CD4-positive, alpha-beta T cell treated with Interleukin-21 for 1 hour (primary cell): ENCODE data around the gene ESPN.
"Not testable (repeated sequence)": the region's sequence is repeated elsewhere in the genome, so short reads cannot be mapped to it uniquely, and the experiment has no call there.

Experiments
- DNase-seq: peaks from one replicate; pipeline ENCODE4 v3.0.0-alpha.2; 2020

The ESPN gene

GRCh38 chr1:6486433-6487011, 61.9 kb downstream of the ESPN start:
- DNase-seq: peak; percentile 84

- DNase-seq: no peak
Measured at GRCh38 chr1:6487804-6488484, 63.4 kb downstream of the ESPN start.

GRCh38 chr1:6488602-6489382, 64.2 kb downstream of the ESPN start:
- DNase-seq: no peak

GRCh38 chr1:6489383-6489765, 64.8 kb downstream of the ESPN start:
- DNase-seq: no peak

- DNase-seq: peak; percentile 81
Measured at GRCh38 chr1:6489799-6490180, 65.2 kb downstream of the ESPN start.

DNA sequence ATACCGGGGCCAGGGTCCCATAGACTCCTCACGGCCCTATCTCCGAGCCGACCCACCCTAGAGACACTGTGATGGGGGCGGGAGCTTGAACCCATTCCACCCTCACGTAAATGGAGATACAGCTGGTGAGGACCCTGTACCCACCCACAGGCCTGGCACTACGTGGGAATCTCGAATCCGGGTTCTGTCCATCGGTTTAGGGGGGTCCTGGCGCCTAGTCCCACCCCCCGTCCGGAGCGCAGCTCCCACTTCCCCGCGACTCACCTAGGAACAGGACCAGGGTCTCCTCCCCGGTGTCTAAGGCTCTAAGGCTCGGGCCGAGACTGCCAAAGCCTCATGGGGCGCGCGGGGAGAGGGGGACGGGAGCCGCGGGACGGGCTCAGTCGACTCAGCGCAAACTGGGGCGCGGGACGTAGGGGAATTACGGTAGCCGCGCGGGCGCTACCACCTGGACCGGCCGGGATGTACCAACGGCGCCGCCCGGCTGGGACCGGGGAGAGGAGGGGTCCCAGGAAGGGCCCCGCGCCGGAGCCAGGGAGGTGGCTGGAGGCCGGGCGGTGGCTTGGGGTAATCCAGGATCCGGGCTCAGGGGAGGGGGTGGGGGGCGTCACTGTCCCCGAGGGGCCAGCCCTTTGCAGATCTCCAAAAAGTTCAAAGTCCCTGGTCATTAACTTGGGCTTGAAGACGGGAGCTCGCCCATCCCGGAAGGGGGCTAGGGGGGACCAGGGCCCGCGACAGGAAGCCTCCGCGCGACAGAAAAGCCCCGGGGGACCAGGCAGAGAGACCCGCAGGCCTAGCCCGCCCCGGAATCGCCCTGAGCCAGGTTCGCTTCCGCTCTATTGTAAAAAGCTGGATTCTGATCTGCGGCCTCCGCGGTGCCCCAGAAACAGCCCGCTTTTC, 65.9 kb downstream of the ESPN start:
- peak; percentile 57 for DNase-seq

DNA sequence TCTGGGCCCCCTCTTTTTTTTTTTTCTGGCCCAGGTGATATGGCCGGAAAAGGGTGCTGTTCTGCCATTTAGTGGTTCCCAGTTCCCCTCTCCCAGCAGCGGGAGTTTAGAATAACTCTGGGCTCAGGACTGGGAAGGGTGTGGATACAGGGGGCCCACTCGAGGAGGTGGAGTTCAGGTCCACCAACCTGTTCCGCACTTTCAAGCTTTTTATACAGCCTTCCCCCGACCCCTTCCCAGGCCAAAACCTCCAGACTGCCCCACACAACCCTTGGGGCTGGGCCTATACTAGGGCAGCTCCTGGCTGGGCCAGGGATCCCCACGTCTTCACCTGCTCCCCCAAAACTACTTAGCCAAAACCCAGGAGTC, 66.5 kb downstream of the ESPN start:
- DNase-seq: no peak

- no peak for DNase-seq
Measured at GRCh38 chr1:6491480-6491962, 66.9 kb downstream of the ESPN start, which contains the start of gene PLEKHG5. PLEKHG5 (minus strand) TSS chr1:6491667; CDS start chr1:6477571, 14,096 bp downstream.

GRCh38 chr1:6491966-6492365, 67.4 kb downstream of the ESPN start:
- no peak for DNase-seq

DNA sequence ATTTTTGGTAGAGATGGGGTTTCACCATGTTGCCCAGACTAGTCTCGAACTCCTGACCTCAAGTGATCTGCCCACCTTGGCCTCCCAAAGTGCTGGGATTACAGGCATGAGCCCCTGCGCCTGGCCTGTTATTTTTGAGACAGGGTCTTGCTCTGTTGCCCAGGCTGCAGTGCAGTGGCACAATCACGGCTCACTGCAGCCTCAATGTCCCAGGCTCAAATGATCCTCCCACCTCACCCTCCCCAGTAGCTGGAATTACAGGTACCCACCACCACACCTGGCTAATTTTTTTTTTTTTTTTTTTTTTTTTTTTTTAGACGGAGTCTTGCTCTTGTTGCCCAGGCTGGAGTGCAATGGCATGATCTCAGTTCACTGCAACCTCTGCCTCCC, 69.3 kb downstream of the ESPN start:
- DNase-seq: not testable (repeated sequence)

- DNase-seq: no peak
Measured at GRCh38 chr1:6494627-6495026, 70.1 kb downstream of the ESPN start.

DNA sequence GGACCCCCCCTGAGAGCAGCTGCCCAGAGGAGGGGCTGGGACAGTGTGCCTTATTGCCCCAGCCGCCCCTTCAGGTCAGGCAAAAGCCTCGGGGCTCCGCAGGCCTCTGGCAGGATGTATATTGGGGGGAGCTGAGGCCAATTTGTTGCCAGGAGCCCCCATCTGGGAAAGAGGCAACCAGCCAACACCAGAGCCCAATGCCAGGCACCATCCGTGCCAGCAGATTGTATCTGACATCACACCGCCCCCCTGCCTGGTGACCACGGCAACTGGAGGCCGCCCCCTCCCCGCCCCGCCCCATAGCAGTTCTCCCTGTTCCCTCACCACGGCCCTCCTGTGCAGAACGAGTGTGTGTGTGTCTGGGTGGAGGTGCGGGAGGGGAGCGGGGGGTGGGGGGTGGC, 70.5 kb downstream of the ESPN start:
- DNase-seq: no peak

- DNase-seq: no peak
Measured at GRCh38 chr1:6495540-6496364, 71.2 kb downstream of the ESPN start.

DNA sequence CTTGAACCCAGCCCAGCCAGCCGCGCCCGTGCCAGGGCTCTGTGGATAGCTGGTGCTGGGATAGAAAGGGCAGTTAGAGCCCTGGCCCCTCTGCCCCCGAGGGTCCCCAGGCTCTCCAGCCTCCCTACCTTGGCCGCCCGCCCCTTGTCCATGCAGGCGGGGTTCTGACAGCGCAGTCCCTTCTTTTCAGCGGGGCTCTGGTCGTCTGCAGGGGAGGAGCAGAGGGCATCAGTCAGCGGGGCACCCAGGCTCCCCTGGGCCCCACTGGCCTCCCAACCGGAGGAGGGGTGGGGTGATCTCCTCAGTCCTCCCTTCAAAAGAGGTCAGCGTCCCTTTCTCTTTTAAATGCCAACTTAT, 71.8 kb downstream of the ESPN start:
- DNase-seq: no peak

DNA sequence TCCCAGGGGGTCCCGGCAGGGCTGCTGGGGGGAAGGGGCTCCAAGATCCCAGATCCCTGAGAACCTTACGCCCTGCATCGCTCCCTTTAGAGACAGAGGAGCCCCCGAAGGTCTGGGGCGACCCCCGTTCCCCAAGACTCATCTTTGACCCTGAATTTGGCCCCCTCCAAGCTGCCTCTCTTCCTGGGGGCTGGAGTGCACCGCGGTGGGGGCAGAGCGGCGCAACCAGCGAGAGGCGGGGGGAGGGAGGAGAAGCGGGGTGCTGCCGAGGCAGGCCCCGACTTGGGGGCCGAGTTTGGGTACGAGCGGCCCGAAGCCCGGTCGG, 72.3 kb downstream of the ESPN start:
- no peak for DNase-seq

DNA sequence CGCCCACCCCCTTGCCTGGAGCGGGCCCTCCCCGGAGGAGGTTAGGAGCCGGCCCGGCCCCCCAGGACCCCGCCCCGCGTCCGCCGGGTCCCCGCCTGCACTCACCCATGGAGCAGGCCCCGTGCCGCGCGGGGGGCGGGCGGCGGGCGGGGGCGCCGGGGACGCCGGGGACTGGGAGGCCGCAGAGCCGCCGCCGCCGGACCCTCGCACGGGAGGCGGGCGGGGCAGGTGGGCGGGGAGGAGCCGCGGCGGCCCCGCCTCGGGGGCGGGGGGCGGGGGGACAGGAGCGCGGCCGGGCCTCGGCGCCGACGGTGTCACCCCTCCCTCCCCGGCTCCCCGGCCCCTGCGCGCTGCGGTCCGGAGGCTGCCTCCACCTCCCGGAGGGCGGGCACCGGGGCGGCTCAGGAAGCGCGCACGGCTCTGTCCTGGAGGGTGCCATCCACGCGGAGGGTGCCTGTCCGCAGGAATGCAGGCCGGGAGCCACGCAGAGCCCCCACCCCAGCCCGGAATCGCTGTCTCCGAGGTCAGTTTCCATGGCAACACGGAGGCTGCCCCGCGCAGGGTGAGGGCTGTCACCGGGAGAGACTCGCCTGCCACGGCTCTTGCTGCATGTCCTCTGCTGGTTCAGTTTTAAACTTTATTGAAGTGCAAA, 72.8 kb downstream of the ESPN start:
- peak; percentile 57 for DNase-seq

- no peak for DNase-seq
Measured at GRCh38 chr1:6497867-6498575, 73.4 kb downstream of the ESPN start.

GRCh38 chr1:6498576-6499111, 74.1 kb downstream of the ESPN start:
- DNase-seq: no peak

GRCh38 chr1:6499296-6499695, 74.7 kb downstream of the ESPN start:
- no peak for DNase-seq

GRCh38 chr1:6500544-6501278, 76.1 kb downstream of the ESPN start:
- no peak for DNase-seq
